HK-2 (cell line): ENCODE results near the gene ANXA8.
"Not testable (repeated sequence)": the region's sequence is repeated elsewhere in the genome, so short reads cannot be mapped to it uniquely, and the experiment has no call there.

Experiments used
- DNase-seq: peaks from one replicate; pipeline ENCODE4 v3.0.0-alpha.2; 2018; ENCODE audit not compliant: unreplicated experiment

Gene ANXA8

GRCh38 chr10:47462577-47463358 lies 21.1 kb downstream of the ANXA8 start:
- not testable (repeated sequence) for DNase-seq

- peak; percentile 61 for DNase-seq
Observed at GRCh38 chr10:47461261-47461687, 22.6 kb downstream of the ANXA8 start.

GRCh38 chr10:47458466-47459154 lies 25.3 kb downstream of the ANXA8 start:
- DNase-seq: peak; percentile 34

- DNase-seq: no peak
Observed at GRCh38 chr10:47457826-47458225, 26.1 kb downstream of the ANXA8 start.

- DNase-seq: no peak
Observed at GRCh38 chr10:47457528-47457820, 26.4 kb downstream of the ANXA8 start.

GRCh38 chr10:47456794-47457527 lies 27.0 kb downstream of the ANXA8 start:
- no peak for DNase-seq

- no peak for DNase-seq
Observed at GRCh38 chr10:47456079-47456785, 27.7 kb downstream of the ANXA8 start.

- DNase-seq: not testable (repeated sequence)
Observed at GRCh38 chr10:47455350-47456078, 28.4 kb downstream of the ANXA8 start.

- no peak for DNase-seq
Observed at GRCh38 chr10:47454780-47455058, 29.2 kb downstream of the ANXA8 start.

GRCh38 chr10:47454008-47454779 lies 29.7 kb downstream of the ANXA8 start:
- no peak for DNase-seq

- no peak for DNase-seq
Observed at GRCh38 chr10:47453141-47454007, 30.5 kb downstream of the ANXA8 start.

GRCh38 chr10:47452495-47453140 lies 31.3 kb downstream of the ANXA8 start:
- no peak for DNase-seq

GRCh38 chr10:47451998-47452494 lies 31.9 kb downstream of the ANXA8 start:
- DNase-seq: no peak

GRCh38 chr10:47451273-47451997 lies 32.5 kb downstream of the ANXA8 start:
- DNase-seq: no peak

- DNase-seq: no peak
Observed at GRCh38 chr10:47450442-47450841, 33.5 kb downstream of the ANXA8 start.

- DNase-seq: no peak
Observed at GRCh38 chr10:47449979-47450378, 33.9 kb downstream of the ANXA8 start.

- DNase-seq: no peak
Observed at GRCh38 chr10:47449102-47449978, 34.6 kb downstream of the ANXA8 start.

GRCh38 chr10:47447705-47448104 lies 36.2 kb downstream of the ANXA8 start:
- DNase-seq: no peak
